ENCODE measurements around the gene AQP12A.
"Not testable (repeated sequence)": the region's sequence is repeated elsewhere in the genome, so short reads cannot be mapped to it uniquely, and the experiment has no call there.

The AQP12A gene

GRCh38 chr2:240655931-240656886, 35.5 kb upstream of the AQP12A start:
- DNase-seq (ENCODE audit: low read depth in 3 of 3, low spot score in 1 of 3), result no peak

GRCh38 chr2:240659883-240660282, 31.8 kb upstream of the AQP12A start:
- DNase-seq (ENCODE audit: low read depth in 3 of 3, low spot score in 1 of 3), result not testable (repeated sequence)

- no peak for DNase-seq (ENCODE audit: low read depth in 3 of 3, low spot score in 1 of 3)
Measured at GRCh38 chr2:240662681-240663080, 29.0 kb upstream of the AQP12A start.

GRCh38 chr2:240663546-240664190, 28.0 kb upstream of the AQP12A start:
- no peak for DNase-seq (ENCODE audit: low read depth in 3 of 3, low spot score in 1 of 3)

GRCh38 chr2:240664622-240665021, 27.0 kb upstream of the AQP12A start:
- DNase-seq (ENCODE audit: low read depth in 3 of 3, low spot score in 1 of 3), result no peak

GRCh38 chr2:240670402-240670801, 21.3 kb upstream of the AQP12A start:
- DNase-seq (ENCODE audit: low read depth in 3 of 3, low spot score in 1 of 3), result no peak

GRCh38 chr2:240670950-240671349, 20.7 kb upstream of the AQP12A start:
- DNase-seq (ENCODE audit: low read depth in 3 of 3, low spot score in 1 of 3), result no peak

GRCh38 chr2:240672076-240672700, 19.5 kb upstream of the AQP12A start:
- DNase-seq (ENCODE audit: low read depth in 3 of 3, low spot score in 1 of 3), result no peak

- DNase-seq (ENCODE audit: low read depth in 3 of 3, low spot score in 1 of 3), result no peak
Measured at GRCh38 chr2:240672701-240673190, 18.9 kb upstream of the AQP12A start.

- DNase-seq (ENCODE audit: low read depth in 3 of 3, low spot score in 1 of 3), result not testable (repeated sequence)
Measured at GRCh38 chr2:240674461-240675184, 17.0 kb upstream of the AQP12A start.

GRCh38 chr2:240675345-240675744, 16.3 kb upstream of the AQP12A start:
- not testable (repeated sequence) for DNase-seq (ENCODE audit: low read depth in 3 of 3, low spot score in 1 of 3)

GRCh38 chr2:240678043-240678442, 13.6 kb upstream of the AQP12A start:
- not testable (repeated sequence) for DNase-seq (ENCODE audit: low read depth in 3 of 3, low spot score in 1 of 3)

- DNase-seq (ENCODE audit: low read depth in 3 of 3, low spot score in 1 of 3), result not testable (repeated sequence)
Measured at GRCh38 chr2:240678909-240679308, 12.8 kb upstream of the AQP12A start.

- DNase-seq (ENCODE audit: low read depth in 3 of 3, low spot score in 1 of 3), result not testable (repeated sequence)
Measured at GRCh38 chr2:240680185-240680584, 11.5 kb upstream of the AQP12A start.

GRCh38 chr2:240682431-240683224, 9.0 kb upstream of the AQP12A start, which contains the start of gene AQP12B:
TSS of gene AQP12B (minus strand) at chr2:240682885. CDS start at chr2:240682837, 48 bp downstream.
- not testable (repeated sequence) for DNase-seq (ENCODE audit: low read depth in 3 of 3, low spot score in 1 of 3)

- not testable (repeated sequence) for DNase-seq (ENCODE audit: low read depth in 3 of 3, low spot score in 1 of 3)
Measured at GRCh38 chr2:240683329-240683979, 8.2 kb upstream of the AQP12A start.

GRCh38 chr2:240683980-240684728, 7.5 kb upstream of the AQP12A start:
- DNase-seq (ENCODE audit: low read depth in 3 of 3, low spot score in 1 of 3), result not testable (repeated sequence)

GRCh38 chr2:240685771-240686371, 5.8 kb upstream of the AQP12A start:
- DNase-seq (ENCODE audit: low read depth in 3 of 3, low spot score in 1 of 3), result no peak

Data from stimulated activated CD4-positive, alpha-beta T cell treated with anti-CD3 and anti-CD28 coated beads, TNF-alpha, amount 100 ng/mL, for 1 hour (primary cell).